Neural cell (in vitro differentiated cells): ENCODE measurements around the gene EIF3B.

Source experiments
- EZH2 ChIP-seq: fragments of 200-600, 300-800 bp; shearing (Covaris generic), sonication (generic); IDR thresholded peaks from 2 replicates; pipeline ENCODE4 v1.6.1; 2014; ENCODE audit warnings: antibody characterized with exemption, low read length, borderline replicate concordance, mild to moderate bottlenecking; ENCODE audit not compliant: insufficient read depth, poor library complexity, severe bottlenecking
- POLR2AphosphoS5 ChIP-seq: IDR thresholded peaks from 2 replicates; pipeline ENCODE4 v1.6.1; 2012
- TAF1 ChIP-seq: IDR thresholded peaks from 2 replicates; pipeline ENCODE4 v1.6.1; 2012; ENCODE audit warnings: low read depth
- TF ChIP-seq, protein P1 (sequence below): fragments of 450-650 bp; IDR thresholded peaks from 2 replicates; pipeline ENCODE4 v1.5.1; 2014; ENCODE audit warnings: antibody characterized with exemption, mild to moderate bottlenecking, moderate library complexity; ENCODE audit not compliant: poor library complexity, severe bottlenecking
- TF ChIP-seq, protein P2 (sequence below): IDR thresholded peaks from 2 replicates; pipeline ENCODE4 v1.6.1; 2012; ENCODE audit warnings: borderline replicate concordance

DNA sequence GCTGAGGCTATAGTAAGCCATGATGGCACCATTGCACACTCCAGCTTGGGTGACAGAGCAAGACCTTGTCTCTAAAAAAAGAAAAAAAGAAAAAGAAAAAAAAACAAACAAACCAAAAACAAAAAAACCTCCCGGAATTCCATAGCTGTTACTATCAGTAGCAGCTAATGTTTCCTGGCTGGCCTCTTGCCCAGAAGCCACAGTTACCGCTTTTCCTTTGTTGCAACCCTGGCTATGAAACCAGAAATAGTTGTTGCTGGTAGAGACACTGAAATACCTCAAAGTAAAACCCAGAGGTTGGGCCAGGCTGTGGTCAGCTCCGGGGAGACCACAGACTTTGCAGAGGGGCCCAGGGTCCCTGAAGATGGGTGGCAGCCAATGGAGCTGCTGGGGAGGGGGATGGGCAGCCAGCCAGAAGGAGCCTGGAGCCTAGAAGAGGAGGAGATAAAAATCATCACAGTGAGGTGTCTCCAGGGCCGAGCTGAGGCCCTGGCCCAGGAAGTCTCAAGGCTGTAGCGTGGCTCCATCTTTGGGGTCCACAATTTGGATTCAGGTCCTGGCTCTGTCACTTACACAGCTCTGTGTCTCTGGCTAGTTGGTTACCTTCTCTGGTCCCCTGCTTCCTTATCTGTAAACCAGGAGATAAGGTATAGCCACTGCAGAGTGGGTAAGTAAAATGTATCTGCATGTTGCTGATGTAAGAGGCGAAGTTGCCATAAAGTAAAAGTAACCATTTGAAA lies 45.4 kb downstream of the EIF3B start:
- TF ChIP-seq, protein P1, sequence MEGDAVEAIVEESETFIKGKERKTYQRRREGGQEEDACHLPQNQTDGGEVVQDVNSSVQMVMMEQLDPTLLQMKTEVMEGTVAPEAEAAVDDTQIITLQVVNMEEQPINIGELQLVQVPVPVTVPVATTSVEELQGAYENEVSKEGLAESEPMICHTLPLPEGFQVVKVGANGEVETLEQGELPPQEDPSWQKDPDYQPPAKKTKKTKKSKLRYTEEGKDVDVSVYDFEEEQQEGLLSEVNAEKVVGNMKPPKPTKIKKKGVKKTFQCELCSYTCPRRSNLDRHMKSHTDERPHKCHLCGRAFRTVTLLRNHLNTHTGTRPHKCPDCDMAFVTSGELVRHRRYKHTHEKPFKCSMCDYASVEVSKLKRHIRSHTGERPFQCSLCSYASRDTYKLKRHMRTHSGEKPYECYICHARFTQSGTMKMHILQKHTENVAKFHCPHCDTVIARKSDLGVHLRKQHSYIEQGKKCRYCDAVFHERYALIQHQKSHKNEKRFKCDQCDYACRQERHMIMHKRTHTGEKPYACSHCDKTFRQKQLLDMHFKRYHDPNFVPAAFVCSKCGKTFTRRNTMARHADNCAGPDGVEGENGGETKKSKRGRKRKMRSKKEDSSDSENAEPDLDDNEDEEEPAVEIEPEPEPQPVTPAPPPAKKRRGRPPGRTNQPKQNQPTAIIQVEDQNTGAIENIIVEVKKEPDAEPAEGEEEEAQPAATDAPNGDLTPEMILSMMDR = no peak
- TF ChIP-seq, protein P2, sequence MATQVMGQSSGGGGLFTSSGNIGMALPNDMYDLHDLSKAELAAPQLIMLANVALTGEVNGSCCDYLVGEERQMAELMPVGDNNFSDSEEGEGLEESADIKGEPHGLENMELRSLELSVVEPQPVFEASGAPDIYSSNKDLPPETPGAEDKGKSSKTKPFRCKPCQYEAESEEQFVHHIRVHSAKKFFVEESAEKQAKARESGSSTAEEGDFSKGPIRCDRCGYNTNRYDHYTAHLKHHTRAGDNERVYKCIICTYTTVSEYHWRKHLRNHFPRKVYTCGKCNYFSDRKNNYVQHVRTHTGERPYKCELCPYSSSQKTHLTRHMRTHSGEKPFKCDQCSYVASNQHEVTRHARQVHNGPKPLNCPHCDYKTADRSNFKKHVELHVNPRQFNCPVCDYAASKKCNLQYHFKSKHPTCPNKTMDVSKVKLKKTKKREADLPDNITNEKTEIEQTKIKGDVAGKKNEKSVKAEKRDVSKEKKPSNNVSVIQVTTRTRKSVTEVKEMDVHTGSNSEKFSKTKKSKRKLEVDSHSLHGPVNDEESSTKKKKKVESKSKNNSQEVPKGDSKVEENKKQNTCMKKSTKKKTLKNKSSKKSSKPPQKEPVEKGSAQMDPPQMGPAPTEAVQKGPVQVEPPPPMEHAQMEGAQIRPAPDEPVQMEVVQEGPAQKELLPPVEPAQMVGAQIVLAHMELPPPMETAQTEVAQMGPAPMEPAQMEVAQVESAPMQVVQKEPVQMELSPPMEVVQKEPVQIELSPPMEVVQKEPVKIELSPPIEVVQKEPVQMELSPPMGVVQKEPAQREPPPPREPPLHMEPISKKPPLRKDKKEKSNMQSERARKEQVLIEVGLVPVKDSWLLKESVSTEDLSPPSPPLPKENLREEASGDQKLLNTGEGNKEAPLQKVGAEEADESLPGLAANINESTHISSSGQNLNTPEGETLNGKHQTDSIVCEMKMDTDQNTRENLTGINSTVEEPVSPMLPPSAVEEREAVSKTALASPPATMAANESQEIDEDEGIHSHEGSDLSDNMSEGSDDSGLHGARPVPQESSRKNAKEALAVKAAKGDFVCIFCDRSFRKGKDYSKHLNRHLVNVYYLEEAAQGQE = no peak
- TF ChIP-seq TAF1 (no peak), POLR2AphosphoS5 (no peak), EZH2 (no peak)
